Measurements from ENCODE around the gene UBE2E2. TPM values are rescaled to one million over a fixed set of nuclear protein-coding genes. Genes with fewer than 3 reads are reported as not detected.

Gene UBE2E2
- total RNA-seq, 2 experiments from 2014 or later: 11.3 to 11.8 TPM

- POLR2A ChIA-PET: interaction anchor here (0.6 kb wide), 1 partner anchor 17 kb away, joined by 3 read pairs; no protein-coding TSS in a partner anchor
- CTCF ChIA-PET: no interaction called here
- Mint-ChIP-seq H3K36me3 (ENCODE audit: low read depth) (no peaks in the 10 kb centered on the region), H3K9me3 (ENCODE audit: insufficient read depth) (no peaks in the 10 kb centered on the region), H3K27me3 (ENCODE audit: low read depth) (no peaks in the 10 kb centered on the region), H3K4me1 (ENCODE audit: low read depth) (no peaks in the 10 kb centered on the region), H3K4me3 (no peak overlapping the region), H3K27ac (no peak overlapping the region)
- DNase-seq (no peak), ATAC-seq (no peak)
These were observed 385.4 kb downstream of the UBE2E2 start for GRCh38 chr3:23588547-23588946.

GRCh38 chr3:23589602-23590001 lies 386.5 kb downstream of the UBE2E2 start:
- H3K36me3 Mint-ChIP-seq (ENCODE audit: low read depth): no peaks in the 10 kb centered on the region
- peaks cover 3% of the 10 kb centered on the region for H3K4me1 Mint-ChIP-seq (ENCODE audit: low read depth)
- ChIA-PET POLR2A (no interaction called here), CTCF (no interaction called here)
- H3K9me3 Mint-ChIP-seq (ENCODE audit: insufficient read depth): no peaks in the 10 kb centered on the region
- no peak overlapping the region for H3K4me3 Mint-ChIP-seq
- no peaks in the 10 kb centered on the region for H3K27me3 Mint-ChIP-seq (ENCODE audit: low read depth)
- H3K27ac Mint-ChIP-seq: no peak overlapping the region
- no peak for ATAC-seq
- DNase-seq: no peak

- Mint-ChIP-seq H3K36me3 (ENCODE audit: low read depth) (no peaks in the 10 kb centered on the region), H3K27ac (no peak overlapping the region), H3K4me3 (no peak overlapping the region), H3K27me3 (ENCODE audit: low read depth) (no peaks in the 10 kb centered on the region), H3K9me3 (ENCODE audit: insufficient read depth) (no peaks in the 10 kb centered on the region), H3K4me1 (ENCODE audit: low read depth) (peaks cover 7% of the 10 kb centered on the region)
- no peak for DNase-seq
- ChIA-PET CTCF (no interaction called here), POLR2A (no interaction called here)
- no peak for ATAC-seq
These were observed 387.5 kb downstream of the UBE2E2 start for GRCh38 chr3:23590424-23591273.

GRCh38 chr3:23591374-23591773 lies 388.2 kb downstream of the UBE2E2 start:
- H3K27me3 Mint-ChIP-seq (ENCODE audit: low read depth): no peaks in the 10 kb centered on the region
- no peaks in the 10 kb centered on the region for H3K36me3 Mint-ChIP-seq (ENCODE audit: low read depth)
- H3K9me3 Mint-ChIP-seq (ENCODE audit: insufficient read depth): no peaks in the 10 kb centered on the region
- CTCF ChIA-PET: no interaction called here
- POLR2A ChIA-PET: no interaction called here
- no peak overlapping the region for H3K4me3 Mint-ChIP-seq
- no peak overlapping the region for H3K27ac Mint-ChIP-seq
- no peak for ATAC-seq
- H3K4me1 Mint-ChIP-seq (ENCODE audit: low read depth): peaks cover 7% of the 10 kb centered on the region
- DNase-seq: no peak

GRCh38 chr3:23592961-23593931 lies 390.1 kb downstream of the UBE2E2 start:
- ChIA-PET POLR2A (no interaction called here), CTCF (no interaction called here)
- no peak for ATAC-seq

GRCh38 chr3:23594066-23594465 lies 390.9 kb downstream of the UBE2E2 start:
- ATAC-seq (no peak), DNase-seq (no peak)
- CTCF ChIA-PET: no interaction called here
- POLR2A ChIA-PET: no interaction called here
- H3K4me1 Mint-ChIP-seq (ENCODE audit: low read depth): peaks cover 7% of the 10 kb centered on the region
- no peak overlapping the region for H3K27ac Mint-ChIP-seq
- H3K27me3 Mint-ChIP-seq (ENCODE audit: low read depth): no peaks in the 10 kb centered on the region
- no peaks in the 10 kb centered on the region for H3K36me3 Mint-ChIP-seq (ENCODE audit: low read depth)
- no peak overlapping the region for H3K4me3 Mint-ChIP-seq
- no peaks in the 10 kb centered on the region for H3K9me3 Mint-ChIP-seq (ENCODE audit: insufficient read depth)

More at GRCh38 chr3:23592961-23593931, 390.1 kb downstream of the UBE2E2 start:
- H3K4me1 Mint-ChIP-seq (ENCODE audit: low read depth): peaks cover 7% of the 10 kb centered on the region
- no peaks in the 10 kb centered on the region for H3K9me3 Mint-ChIP-seq (ENCODE audit: insufficient read depth)
- no peaks in the 10 kb centered on the region for H3K36me3 Mint-ChIP-seq (ENCODE audit: low read depth)
- no peak for DNase-seq
- H3K27ac Mint-ChIP-seq: no peak overlapping the region
- no peaks in the 10 kb centered on the region for H3K27me3 Mint-ChIP-seq (ENCODE audit: low read depth)
- no peak overlapping the region for H3K4me3 Mint-ChIP-seq

GRCh38 chr3:23594894-23595670 lies 392.0 kb downstream of the UBE2E2 start:
- Mint-ChIP-seq H3K4me3 (no peak overlapping the region), H3K27ac (no peak overlapping the region), H3K36me3 (ENCODE audit: low read depth) (no peaks in the 10 kb centered on the region), H3K9me3 (ENCODE audit: insufficient read depth) (no peaks in the 10 kb centered on the region), H3K27me3 (ENCODE audit: low read depth) (no peaks in the 10 kb centered on the region), H3K4me1 (ENCODE audit: low read depth) (peaks cover 7% of the 10 kb centered on the region)
- DNase-seq (no peak), ATAC-seq (no peak)
- ChIA-PET CTCF (no interaction called here), POLR2A (no interaction called here)

GRCh38 chr3:23595851-23596250 lies 392.7 kb downstream of the UBE2E2 start:
- ATAC-seq: no peak
- no peak for DNase-seq
- no peaks in the 10 kb centered on the region for H3K27me3 Mint-ChIP-seq (ENCODE audit: low read depth)
- H3K27ac Mint-ChIP-seq: no peak overlapping the region
- no peaks in the 10 kb centered on the region for H3K36me3 Mint-ChIP-seq (ENCODE audit: low read depth)
- ChIA-PET CTCF (no interaction called here), POLR2A (no interaction called here)
- no peaks in the 10 kb centered on the region for H3K9me3 Mint-ChIP-seq (ENCODE audit: insufficient read depth)
- peaks cover 7% of the 10 kb centered on the region for H3K4me1 Mint-ChIP-seq (ENCODE audit: low read depth)
- H3K4me3 Mint-ChIP-seq: no peak overlapping the region

GRCh38 chr3:23600167-23600871 lies 397.2 kb downstream of the UBE2E2 start:
- Mint-ChIP-seq H3K27ac (no peak overlapping the region), H3K9me3 (ENCODE audit: insufficient read depth) (no peaks in the 10 kb centered on the region), H3K36me3 (ENCODE audit: low read depth) (no peaks in the 10 kb centered on the region), H3K27me3 (ENCODE audit: low read depth) (no peaks in the 10 kb centered on the region), H3K4me3 (no peak overlapping the region), H3K4me1 (ENCODE audit: low read depth) (no peaks in the 10 kb centered on the region)
- ATAC-seq (no peak), DNase-seq (no peak)
- CTCF ChIA-PET: no interaction called here
- POLR2A ChIA-PET: no interaction called here

GRCh38 chr3:23601091-23601822 lies 398.1 kb downstream of the UBE2E2 start:
- no peaks in the 10 kb centered on the region for H3K36me3 Mint-ChIP-seq (ENCODE audit: low read depth)
- DNase-seq (no peak), ATAC-seq (no peak)
- H3K9me3 Mint-ChIP-seq (ENCODE audit: insufficient read depth): no peaks in the 10 kb centered on the region
- no peaks in the 10 kb centered on the region for H3K4me1 Mint-ChIP-seq (ENCODE audit: low read depth)
- no peak overlapping the region for H3K4me3 Mint-ChIP-seq
- no peaks in the 10 kb centered on the region for H3K27me3 Mint-ChIP-seq (ENCODE audit: low read depth)
- ChIA-PET CTCF (no interaction called here), POLR2A (no interaction called here)
- H3K27ac Mint-ChIP-seq: no peak overlapping the region

GRCh38 chr3:23602971-23603370 lies 399.8 kb downstream of the UBE2E2 start:
- ChIA-PET POLR2A (no interaction called here), CTCF (no interaction called here)
- Mint-ChIP-seq H3K27me3 (ENCODE audit: low read depth) (no peaks in the 10 kb centered on the region), H3K27ac (no peak overlapping the region), H3K36me3 (ENCODE audit: low read depth) (no peaks in the 10 kb centered on the region), H3K4me3 (no peak overlapping the region), H3K4me1 (ENCODE audit: low read depth) (no peaks in the 10 kb centered on the region), H3K9me3 (ENCODE audit: insufficient read depth) (no peaks in the 10 kb centered on the region)
- no peak for DNase-seq
- ATAC-seq: no peak
